Erythroblast (primary cell): ENCODE measurements around the gene TP53INP2.

ENCODE experiments used
- GATA1 ChIP-seq: IDR thresholded peaks from 2 replicates; pipeline ENCODE4 v1.6.1; 2011; ENCODE audit warnings: low read depth, mild to moderate bottlenecking, control low read depth, low read length, moderate library complexity
- POLR2A ChIP-seq: IDR thresholded peaks from 2 replicates; pipeline ENCODE4 v1.6.1; 2011; ENCODE audit warnings: mild to moderate bottlenecking, low read length

DNA sequence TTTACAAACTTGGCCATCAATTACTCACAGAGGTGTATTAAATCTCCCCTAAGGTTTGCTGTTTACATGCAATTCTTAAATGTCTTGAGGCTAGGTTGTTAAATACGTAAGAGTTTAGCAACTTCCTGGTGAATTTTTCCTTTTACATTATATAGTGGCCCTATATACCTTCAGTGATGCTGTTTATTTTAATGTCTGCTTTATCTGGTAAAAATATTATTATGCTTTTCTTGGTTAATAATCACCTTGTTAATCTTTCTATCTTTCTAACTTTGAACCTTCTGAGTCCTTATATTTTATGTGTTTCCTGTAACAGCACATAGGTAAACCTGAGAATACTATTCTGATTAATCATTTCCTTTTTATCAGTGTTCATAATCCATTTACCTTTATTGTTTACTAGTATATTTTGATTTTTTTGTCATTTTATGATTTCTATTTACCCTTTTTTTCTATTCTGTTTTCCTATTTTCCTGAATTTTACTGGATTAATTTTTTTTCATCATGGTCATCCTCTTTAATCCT, 57.9 kb downstream of the TP53INP2 start:
- TF ChIP-seq POLR2A (no peak), GATA1 (no peak)
